Neural cell (in vitro differentiated cells): Measurements from ENCODE around the gene BRF1. TPM values are rescaled to one million over a fixed set of nuclear protein-coding genes. Genes with fewer than 3 reads are reported as not detected.

Experiments used
- polyA plus RNA-seq: library from polyadenylated mRNA; depleted of rRNA; stranded (reverse); fragments of >200 nt; gene quantifications from 2 replicates; pipeline ENCODE4 v1.2.3, GENCODE V29; 2014

BRF1 gene
- polyA plus RNA-seq, 1 donor from 2014 or later, result 69.4 TPM

Other genes with a start within 250 kb of the BRF1 start
- gene GPR132, start 235.6 kb downstream of the BRF1 start, polyA plus RNA-seq, result not detected in 2 replicates
- 20.3 and 31.5 TPM in 2 replicates for gene JAG2, start 132.2 kb downstream of the BRF1 start, polyA plus RNA-seq
- gene NUDT14, start 119.7 kb downstream of the BRF1 start, polyA plus RNA-seq, result 33.7 and 55.0 TPM in 2 replicates
- 94.1 and 120 TPM in 2 replicates for gene BTBD6, start 52.5 kb downstream of the BRF1 start, polyA plus RNA-seq
- gene PACS2, start 13.7 kb upstream of the BRF1 start, polyA plus RNA-seq, result 77.7 and 110 TPM in 2 replicates
- 0.22 TPM in 1 of 2 replicates, not detected in the other for gene TEX22, start 97.5 kb upstream of the BRF1 start, polyA plus RNA-seq
- 94.0 and 101 TPM in 2 replicates for gene MTA1, start 118.8 kb upstream of the BRF1 start, polyA plus RNA-seq
- gene CRIP2, start 173.8 kb upstream of the BRF1 start, polyA plus RNA-seq, result 214 and 258 TPM in 2 replicates
- 0.58 and 0.82 TPM in 2 replicates for gene CRIP1, start 185.9 kb upstream of the BRF1 start, polyA plus RNA-seq
- gene TEDC1, start 190.2 kb upstream of the BRF1 start, polyA plus RNA-seq, result 18.9 and 28.1 TPM in 2 replicates
- 19.5 and 26.6 TPM in 2 replicates for gene TMEM121, start 225.6 kb upstream of the BRF1 start, polyA plus RNA-seq